Measurements from ENCODE around the gene CACHD1. TPM values are rescaled to one million over a fixed set of nuclear protein-coding genes. Genes with fewer than 3 reads are reported as not detected.

The CACHD1 gene
- total and polyA plus RNA-seq, 3 donors from 2014 or later, result 7.4 to 10.3 (median 8.3) TPM

DNA sequence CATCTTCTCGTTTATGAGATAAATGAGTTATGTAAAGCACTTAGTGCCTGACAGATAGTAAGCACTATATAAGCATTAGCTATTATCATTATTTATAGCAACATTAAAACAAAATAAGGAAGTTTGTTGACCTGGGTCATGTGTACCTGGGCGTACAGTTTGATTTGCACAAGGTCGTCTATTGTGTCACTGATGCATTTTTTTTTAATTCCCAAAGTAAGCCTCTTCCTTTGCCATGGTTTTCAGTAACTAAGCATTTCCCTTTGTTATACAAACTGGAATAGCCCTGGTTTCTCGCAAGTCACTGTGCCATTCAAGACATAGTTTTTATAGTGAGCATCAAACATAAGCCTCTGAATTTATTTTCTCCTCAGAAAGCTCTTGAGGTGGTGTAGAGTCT is 72.2 kb downstream of the CACHD1 start:
- Histone ChIP-seq H3K4me1 (peaks cover 19% of the 10 kb centered on the region), H3K27ac (no peak overlapping the region)
- intact Hi-C loops (cut with DNase I; ENCODE audit: low total_unique reads), result loop anchor here (10.0 kb wide), 1 partner anchor 67 kb away; the partner anchor contains the start of gene CACHD1

DNA sequence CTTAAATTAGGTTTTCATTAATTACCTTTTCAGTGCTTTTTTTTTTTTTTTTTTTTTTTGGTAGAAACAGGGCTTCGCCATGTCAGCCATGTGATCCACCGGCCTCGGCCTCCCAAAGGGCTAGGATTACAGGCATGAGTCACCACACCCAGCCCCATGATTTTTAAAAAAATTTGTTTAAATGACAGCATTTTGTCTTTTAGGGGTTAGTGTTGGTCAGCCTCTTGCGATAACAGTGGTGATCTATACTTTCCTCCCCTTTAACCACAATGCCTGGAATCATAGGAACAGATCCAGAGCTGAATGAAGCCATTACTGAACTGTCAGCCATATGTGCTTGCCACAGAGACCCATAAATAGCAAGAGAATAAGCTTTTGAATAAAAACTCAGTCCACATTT is 73.9 kb downstream of the CACHD1 start:
- Histone ChIP-seq H3K36me3 (ENCODE audit: low read depth, missing control alignments) (no peaks in the 10 kb centered on the region), H3K9me3 (no peaks in the 10 kb centered on the region), H3K4me1 (peaks cover 16% of the 10 kb centered on the region), H3K27ac (no peak overlapping the region), H3K27me3 (no peaks in the 10 kb centered on the region), H3K4me3 (no peak overlapping the region)
- intact Hi-C loops (cut with DNase I; ENCODE audit: low total_unique reads), result loop anchor here (10.0 kb wide), 1 partner anchor 69 kb away; the partner anchor contains the start of gene CACHD1
- DNase-seq, result no peak
- TF ChIP-seq POLR2A (IDR thresholded peaks at IDR 0.05), result no peak
- TF ChIP-seq, protein P1, sequence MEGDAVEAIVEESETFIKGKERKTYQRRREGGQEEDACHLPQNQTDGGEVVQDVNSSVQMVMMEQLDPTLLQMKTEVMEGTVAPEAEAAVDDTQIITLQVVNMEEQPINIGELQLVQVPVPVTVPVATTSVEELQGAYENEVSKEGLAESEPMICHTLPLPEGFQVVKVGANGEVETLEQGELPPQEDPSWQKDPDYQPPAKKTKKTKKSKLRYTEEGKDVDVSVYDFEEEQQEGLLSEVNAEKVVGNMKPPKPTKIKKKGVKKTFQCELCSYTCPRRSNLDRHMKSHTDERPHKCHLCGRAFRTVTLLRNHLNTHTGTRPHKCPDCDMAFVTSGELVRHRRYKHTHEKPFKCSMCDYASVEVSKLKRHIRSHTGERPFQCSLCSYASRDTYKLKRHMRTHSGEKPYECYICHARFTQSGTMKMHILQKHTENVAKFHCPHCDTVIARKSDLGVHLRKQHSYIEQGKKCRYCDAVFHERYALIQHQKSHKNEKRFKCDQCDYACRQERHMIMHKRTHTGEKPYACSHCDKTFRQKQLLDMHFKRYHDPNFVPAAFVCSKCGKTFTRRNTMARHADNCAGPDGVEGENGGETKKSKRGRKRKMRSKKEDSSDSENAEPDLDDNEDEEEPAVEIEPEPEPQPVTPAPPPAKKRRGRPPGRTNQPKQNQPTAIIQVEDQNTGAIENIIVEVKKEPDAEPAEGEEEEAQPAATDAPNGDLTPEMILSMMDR (IDR thresholded peaks at IDR 0.05), result no peak
- 81 to 84% methylated on average over 4 of the region's 4 CpGs for WGBS, 2 donors

More for the DNA sequence above, 72.2 kb downstream of the CACHD1 start:
- Histone ChIP-seq H3K27me3 (no peaks in the 10 kb centered on the region), H3K9me3 (no peaks in the 10 kb centered on the region), H3K4me3 (no peak overlapping the region), H3K36me3 (ENCODE audit: low read depth, missing control alignments) (no peaks in the 10 kb centered on the region)
- TF ChIP-seq, protein P1 (IDR thresholded peaks at IDR 0.05), result no peak
- TF ChIP-seq POLR2A (IDR thresholded peaks at IDR 0.05), result no peak
- DNase-seq, result no peak
- WGBS, 2 donors, result 69 to 78% methylated on average over 4 of the region's 4 CpGs

DNA sequence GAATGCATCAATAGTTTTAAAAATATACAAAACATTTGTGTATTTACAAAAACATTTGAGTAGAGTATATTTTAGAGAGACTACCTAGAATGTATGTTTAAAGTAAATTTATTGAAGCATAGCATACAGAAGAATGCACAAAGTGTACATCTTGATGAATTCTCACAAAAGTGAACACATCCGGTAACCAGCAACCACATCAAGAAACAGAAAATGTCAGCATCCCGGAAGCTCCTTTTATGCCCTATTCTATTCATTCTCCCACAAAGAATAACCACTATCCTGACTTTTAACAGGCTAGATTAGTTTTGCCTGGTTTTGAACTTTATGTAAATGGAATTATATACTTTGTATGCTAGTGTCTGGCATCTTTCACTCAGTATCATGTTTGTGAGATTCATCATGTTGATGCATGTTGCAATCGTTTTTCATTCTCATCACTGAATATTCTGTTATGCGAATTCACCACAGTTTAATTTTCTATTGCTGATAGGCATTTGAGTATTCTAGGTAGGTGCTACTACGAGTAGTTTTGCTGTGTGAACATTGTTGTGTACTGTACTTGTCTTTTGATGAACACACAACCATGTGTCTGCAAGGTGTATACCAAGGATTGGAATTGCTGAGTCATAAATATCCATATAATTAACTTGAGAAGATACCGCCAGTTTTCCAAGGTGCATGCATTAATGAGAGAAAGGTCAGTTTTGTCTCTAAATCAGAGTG is 75.4 kb downstream of the CACHD1 start:
- TF ChIP-seq POLR2A (IDR thresholded peaks at IDR 0.05), result no peak
- TF ChIP-seq, protein P1 (IDR thresholded peaks at IDR 0.05), result no peak
- Histone ChIP-seq H3K9me3 (no peaks in the 10 kb centered on the region), H3K27me3 (no peaks in the 10 kb centered on the region), H3K36me3 (ENCODE audit: low read depth, missing control alignments) (no peaks in the 10 kb centered on the region), H3K27ac (no peak overlapping the region), H3K4me3 (no peak overlapping the region), H3K4me1 (peaks cover 4% of the 10 kb centered on the region)
- intact Hi-C loops (cut with DNase I; ENCODE audit: low total_unique reads), result loop anchor here (10.0 kb wide), 1 partner anchor 70 kb away; the partner anchor contains the start of gene CACHD1
- no peak for DNase-seq
- 61 to 69% methylated on average over 6 of the region's 6 CpGs for WGBS, 2 donors

DNA sequence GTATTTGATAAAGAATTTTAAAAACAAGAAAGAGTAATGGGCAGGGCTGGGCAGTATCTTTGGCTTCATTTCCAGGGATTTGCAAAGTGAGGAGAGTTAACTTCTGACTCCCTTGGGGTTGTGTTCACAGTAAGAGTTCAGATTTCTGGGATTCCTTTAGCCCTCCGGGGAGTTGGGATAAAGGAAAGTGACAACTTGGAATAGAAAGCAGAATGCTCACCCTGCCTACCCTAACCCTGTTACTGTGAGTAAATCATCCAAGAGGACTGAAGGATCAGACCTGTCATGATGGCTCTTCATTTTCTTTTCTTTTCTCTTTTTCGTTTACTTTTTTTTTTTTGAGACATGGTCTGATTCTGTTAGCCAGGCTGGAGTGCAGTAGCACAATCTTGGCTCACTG is 76.1 kb downstream of the CACHD1 start:
- H3K9me3 ChIP-seq, result no peaks in the 10 kb centered on the region
- no peaks in the 10 kb centered on the region for H3K27me3 ChIP-seq
- TF ChIP-seq POLR2A (IDR thresholded peaks at IDR 0.05), result no peak
- TF ChIP-seq, protein P1 (IDR thresholded peaks at IDR 0.05), result no peak
- no peak overlapping the region for H3K27ac ChIP-seq
- no peak overlapping the region for H3K4me3 ChIP-seq
- 25 to 29% methylated on average over 2 of the region's 2 CpGs for WGBS, 2 donors
- DNase-seq, result no peak
- peaks cover 2% of the 10 kb centered on the region for H3K4me1 ChIP-seq
- no peaks in the 10 kb centered on the region for H3K36me3 ChIP-seq (ENCODE audit: low read depth, missing control alignments)
- intact Hi-C loops (cut with DNase I; ENCODE audit: low total_unique reads), result loop anchor here (10.0 kb wide), 1 partner anchor 71 kb away; the partner anchor contains the start of gene CACHD1
